Esophagus squamous epithelium (tissue), 4 donors: ENCODE data around the gene CMTM7.

ENCODE experiments used
- POLR2A ChIP-seq, 4 donors: fragments of 450-650 bp; IDR thresholded peaks; one replicate each; pipeline ENCODE4 v1.6.1; 2017; ENCODE audit warnings: antibody characterized with exemption in 4 of 4, mild to moderate bottlenecking in 4 of 4, moderate library complexity in 3 of 4
- TF ChIP-seq, protein P1 (sequence below), 6 experiments: fragments of 450-650 bp in 4 of 6; fragments of 200-600 bp in 2 of 6; sonication (generic) in 2 of 6; IDR thresholded peaks; one replicate each; pipeline ENCODE4 v1.5.1; 2016 to 2019; ENCODE audit warnings: antibody characterized with exemption in 6 of 6, mild to moderate bottlenecking in 4 of 6, moderate library complexity in 4 of 6

DNA sequence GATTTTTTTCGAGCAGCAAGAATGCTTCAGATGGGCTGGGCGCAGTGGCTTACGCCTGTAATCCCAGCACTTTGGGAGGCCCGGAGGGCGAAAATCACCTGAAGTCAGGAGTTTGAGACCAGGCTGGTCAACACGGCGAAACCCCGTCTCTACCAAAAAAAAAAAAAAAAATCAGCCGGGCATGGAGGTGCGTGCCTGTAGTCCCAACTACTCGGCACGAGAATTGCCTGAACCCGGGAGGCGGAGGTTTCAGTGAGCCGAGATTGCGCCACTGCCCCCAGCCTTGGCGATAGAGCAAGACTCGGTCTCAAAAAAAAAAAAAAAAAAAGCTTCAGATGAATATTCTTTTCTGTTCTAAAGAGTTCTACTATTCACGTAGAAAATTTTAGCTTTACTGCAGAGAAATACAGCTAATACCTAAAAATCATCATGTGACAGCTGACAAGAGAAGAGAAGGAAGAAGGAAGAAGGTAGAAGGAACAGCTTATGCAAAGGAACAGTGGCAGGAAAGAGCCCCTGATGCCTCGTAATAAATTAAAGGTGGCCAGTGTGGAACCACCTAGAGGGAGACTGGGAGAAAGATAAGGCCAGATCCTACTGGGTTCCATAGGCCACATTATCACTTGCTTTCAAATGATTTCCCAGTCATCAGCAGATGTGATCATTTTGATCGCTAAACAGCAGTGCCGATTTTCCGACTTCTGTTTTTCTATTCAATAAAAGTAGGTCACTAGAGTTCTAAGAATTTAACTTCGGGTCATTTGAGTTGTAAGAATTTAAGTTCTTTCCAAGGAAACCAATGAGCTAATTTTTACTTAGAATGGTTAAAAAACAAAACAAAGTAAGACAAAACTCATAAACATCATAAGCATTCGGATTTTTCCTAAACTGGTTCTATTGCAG, 109.5 kb downstream of the CMTM7 start:
- TF ChIP-seq, protein P1, sequence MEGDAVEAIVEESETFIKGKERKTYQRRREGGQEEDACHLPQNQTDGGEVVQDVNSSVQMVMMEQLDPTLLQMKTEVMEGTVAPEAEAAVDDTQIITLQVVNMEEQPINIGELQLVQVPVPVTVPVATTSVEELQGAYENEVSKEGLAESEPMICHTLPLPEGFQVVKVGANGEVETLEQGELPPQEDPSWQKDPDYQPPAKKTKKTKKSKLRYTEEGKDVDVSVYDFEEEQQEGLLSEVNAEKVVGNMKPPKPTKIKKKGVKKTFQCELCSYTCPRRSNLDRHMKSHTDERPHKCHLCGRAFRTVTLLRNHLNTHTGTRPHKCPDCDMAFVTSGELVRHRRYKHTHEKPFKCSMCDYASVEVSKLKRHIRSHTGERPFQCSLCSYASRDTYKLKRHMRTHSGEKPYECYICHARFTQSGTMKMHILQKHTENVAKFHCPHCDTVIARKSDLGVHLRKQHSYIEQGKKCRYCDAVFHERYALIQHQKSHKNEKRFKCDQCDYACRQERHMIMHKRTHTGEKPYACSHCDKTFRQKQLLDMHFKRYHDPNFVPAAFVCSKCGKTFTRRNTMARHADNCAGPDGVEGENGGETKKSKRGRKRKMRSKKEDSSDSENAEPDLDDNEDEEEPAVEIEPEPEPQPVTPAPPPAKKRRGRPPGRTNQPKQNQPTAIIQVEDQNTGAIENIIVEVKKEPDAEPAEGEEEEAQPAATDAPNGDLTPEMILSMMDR (IDR thresholded peaks at IDR 0.05), result no peak
- no peak for TF ChIP-seq POLR2A (IDR thresholded peaks at IDR 0.05)
